Epidermal melanocyte (primary cell): ENCODE results near the gene FHAD1.

ENCODE experiments used
- DNase-seq: peaks from one replicate; pipeline ENCODE4 v3.0.0; 2011; ENCODE audit warnings: low spot score; ENCODE audit not compliant: insufficient read length

The FHAD1 gene

DNA sequence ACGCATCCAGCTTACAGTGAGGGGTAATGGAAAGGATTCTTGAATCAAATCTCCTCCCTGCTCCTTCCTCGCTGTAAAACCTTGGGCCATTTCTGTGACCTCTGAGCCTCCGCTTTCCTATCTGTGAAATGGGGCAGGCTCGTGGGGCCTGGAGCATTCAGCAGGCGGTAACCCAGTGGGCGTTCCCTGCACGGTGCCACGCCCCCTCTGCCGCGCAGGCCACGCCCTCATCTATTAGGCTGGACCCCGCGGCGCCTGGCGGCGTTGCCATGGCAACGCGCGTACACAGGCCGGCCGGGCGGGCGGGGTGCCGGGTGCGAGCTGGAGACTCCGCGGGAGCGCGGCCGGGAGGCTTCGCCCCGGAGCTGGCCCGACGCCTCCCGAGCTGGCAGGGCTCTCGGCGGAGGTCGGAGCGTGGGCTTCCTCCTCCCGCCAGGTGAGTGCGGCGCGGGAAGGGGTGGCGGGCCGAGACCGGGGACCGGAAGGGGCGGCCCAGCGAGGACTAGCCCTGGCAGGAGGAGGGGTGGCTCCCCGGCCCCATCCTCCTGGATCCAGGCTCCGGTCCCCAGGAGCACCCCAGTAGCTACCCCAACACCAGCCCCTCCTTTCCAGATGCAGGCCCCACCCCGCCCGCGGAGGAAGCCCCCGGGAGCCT is at the start of gene FHAD1:
FHAD1 (plus strand) TSS at position 264 of the 655 bp plus-strand sequence. CDS start 4,562 bp downstream, outside the sequence.
- no peak for DNase-seq

DNA sequence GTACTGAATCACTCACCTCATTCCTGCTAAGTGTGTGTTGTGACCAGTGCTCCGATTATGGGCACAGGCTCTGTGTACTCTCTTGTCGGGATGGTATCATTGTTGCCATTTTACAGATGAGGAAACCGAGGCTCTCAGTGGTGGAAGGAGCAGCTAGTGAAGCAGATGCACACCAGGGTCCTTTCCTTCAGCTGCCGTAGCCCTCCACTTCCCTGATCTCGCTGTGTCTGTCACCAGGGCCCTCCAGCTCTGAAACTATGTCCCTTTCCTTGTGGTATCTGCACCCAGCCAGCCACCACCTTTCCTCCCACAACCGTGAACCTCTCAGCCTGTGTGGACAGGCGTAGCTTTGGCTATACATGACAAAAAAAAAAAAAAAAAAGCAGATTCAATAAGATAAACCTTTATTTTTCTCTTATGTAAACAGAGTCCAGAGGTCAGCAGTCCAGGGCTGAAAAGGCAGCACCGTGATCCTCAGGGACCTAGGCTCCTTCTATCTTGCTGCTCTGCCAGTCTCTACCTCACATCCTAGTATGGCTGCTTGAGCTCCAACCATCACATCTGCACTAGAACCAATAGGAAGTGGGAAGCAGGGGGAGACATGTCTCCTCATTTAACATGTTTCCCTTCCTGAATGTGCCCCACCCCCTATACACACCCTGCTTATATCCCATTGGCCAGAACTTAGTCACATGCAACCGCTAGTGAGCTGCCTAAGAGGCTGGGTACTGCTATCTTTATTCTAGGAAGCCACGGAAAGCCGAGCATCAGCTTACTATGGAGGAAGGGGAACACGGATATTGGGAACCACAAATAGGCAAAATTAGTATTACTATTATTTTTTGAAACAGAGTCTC is 49.2 kb upstream of the FHAD1 start:
- no peak for DNase-seq

DNA sequence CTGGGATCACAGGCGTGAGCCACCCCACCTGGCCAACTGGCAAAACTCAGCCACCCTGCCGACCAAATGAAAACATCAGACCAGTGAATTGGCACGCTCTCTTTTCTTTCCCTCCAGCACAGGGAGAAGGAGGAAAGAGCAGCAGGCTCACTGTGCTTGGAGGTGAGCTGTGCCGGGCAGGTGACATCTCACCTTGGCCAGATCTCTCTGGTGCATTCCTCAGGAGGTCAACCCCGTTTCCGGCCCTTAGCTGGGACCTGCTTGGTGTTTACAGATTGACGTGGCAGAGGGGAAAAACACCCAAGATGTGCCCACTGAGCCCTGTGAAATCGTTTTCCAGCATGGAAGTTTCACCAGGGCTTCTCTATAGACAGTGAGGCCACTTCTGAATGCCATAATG is 48.3 kb upstream of the FHAD1 start:
- DNase-seq, result no peak

DNA sequence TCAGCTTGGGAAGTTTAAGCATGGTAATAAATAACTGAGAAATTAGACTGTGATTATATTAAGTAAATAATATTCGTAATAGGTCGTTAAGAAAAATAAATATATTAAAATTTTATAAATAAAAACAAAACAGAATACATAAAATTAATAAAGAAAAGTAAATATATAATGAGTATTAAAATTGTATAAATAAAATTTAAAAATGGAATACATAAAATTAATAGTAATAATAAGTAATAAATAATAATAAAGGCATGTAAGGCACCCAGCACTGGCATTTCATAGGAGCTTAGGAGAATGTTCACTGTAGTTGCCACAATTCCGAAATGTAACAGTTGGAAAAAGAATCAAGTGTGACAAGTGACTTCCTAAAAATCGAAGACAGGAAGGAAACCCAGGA is 45.8 kb upstream of the FHAD1 start:
- DNase-seq, result no peak

DNA sequence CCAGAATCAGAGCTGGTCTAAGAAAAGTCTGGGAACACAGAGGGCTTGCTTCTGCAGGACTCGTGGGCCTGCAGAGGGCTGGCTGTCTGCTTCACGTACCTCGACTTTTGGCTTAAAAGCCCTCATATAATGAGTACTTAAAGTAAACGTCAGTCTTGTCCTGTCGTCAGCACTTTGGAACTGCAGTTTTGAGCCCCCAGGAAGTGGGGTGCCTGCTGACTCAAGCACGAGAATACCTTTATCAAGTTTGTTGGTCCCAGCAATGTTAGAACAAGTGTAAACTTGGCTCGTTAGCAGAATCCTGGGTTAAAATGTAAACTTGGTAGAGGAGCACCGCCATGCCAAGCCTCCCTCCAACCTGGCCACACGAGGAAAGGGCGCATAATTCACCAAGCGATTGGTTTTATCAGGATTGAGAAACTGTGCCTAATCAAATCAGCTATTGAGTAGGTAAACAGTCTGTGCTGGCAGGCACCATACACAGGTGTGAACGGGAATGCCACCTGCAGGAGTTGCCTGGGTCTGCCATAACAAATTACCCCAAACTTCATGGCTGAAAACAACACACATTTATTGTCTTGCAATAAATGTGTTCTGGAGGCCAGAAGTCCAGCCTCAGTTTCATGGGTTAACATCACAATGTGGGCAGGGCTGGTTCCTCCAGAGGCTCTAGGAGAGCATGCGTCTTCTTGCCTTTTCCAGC is 45.0 kb upstream of the FHAD1 start:
- DNase-seq, result no peak

DNA sequence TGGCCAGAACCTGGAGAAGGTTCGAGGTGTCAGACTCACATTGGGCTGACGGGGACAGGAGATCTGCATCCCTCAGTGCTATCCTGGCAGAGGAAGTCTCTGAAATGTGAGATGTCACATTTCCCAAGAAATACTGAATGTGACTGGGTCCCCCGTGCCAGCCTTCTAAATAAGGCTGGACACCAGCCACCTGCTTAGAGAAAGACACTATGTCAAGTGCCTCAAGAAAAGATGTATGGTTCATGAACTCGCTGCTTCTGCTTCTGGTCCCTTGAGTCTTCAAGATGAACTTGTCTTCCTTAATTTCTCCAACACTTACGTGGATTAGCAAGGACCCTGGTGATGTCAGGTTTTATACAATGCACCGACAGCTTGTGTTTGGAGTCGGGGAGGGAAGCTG is 42.1 kb upstream of the FHAD1 start:
- no peak for DNase-seq

DNA sequence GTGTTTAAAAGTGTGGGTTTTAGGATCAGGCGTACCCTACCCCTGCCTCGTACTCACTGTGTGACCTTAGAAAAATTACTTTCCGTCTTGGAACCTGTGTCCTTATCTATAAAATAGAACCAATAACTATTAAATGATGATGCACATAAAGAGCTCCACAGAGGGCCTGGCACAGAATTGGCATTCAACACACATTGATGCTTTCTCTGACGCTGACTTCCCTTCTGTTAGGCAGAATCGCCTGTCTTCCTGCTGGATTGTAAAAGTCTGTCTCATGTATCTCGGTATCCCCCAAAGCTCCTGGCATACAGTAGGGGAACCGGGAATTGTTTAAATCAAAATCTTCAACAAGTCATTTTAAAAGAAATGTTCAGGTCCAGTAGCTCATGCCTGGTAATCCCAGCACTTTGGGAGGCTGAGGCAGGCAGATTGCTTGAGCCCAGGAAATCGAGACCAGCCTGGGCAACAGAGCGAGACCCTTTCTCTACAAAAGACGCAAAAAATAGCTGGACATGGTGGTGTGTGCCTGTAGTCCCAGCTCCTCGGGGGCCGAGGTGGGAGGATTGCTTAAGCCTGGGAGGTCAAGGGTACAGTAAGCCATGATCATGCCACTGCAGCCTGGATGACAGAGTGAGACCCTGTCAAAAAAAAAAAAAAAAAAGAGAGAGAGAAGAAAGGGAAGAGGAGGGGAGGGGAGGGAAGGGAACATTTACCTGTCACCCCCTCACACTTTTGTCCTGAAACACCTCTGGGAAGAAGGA is 41.3 kb upstream of the FHAD1 start:
- no peak for DNase-seq

DNA sequence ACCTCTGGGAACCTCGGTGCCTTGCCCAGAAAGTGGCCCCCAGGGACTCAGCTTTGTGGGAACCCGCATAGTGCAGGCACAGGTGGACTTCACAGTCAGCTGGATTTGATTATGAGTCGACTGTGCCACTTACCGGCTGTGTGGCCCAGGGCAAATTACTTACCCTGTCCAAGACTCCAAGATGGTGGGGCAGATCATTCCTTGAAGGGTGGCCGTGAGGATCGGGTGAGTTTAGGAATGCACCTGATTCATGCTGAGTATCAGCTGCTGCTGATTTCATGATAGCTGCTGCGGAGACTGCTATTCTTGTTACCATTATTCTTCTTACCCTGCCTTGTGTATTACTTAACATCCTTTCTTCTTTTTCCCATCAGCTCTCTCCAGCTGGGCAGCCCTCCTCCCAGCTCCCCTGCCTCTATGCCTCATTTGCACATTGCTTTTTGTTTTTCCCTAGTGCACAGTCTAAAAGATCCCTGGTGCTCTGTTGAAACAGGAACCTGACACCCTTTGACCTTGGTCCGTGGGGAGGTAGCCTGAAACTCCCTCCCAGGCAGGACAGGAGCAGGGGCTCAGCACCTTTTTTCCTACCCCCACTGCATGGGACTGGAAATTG is 40.5 kb upstream of the FHAD1 start:
- no peak for DNase-seq

DNA sequence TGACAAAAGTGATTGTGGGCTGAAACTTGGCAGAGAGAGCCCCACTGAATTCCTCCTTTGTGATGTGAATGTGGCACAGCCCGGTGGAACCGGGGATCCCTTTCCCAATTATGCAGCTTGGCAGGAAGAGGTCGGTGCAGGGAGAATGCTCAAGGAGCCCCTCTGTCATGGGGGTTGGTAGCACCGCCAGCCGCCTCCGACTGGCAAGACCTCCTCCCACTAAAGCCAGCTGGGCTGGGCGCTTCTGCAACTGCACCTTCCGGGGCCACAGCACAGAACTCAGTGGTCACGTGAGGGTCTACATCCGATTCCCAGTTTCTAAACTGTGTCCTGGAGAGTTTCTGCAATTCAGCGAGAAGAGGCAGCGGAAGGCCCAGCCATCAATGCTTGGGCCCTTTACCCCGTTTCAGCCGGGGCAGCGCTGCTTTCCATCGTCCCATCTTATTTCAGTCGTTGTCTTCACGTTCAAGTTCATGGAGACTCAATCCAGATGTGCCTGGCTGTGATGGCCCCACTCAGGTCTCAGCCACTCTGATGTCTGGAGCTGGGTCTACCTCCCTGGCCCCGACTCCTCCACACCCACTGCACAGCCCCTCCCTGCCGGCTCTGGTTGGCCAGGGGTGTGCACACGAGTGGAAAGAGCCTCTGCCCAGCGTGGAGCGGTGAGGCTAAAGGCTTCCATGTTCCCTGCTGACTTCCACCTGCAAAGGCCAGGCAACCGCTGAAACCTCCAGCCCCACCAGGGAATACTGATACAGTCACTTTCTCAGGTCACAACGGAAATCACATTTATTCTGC is 39.8 kb upstream of the FHAD1 start:
- no peak for DNase-seq

DNA sequence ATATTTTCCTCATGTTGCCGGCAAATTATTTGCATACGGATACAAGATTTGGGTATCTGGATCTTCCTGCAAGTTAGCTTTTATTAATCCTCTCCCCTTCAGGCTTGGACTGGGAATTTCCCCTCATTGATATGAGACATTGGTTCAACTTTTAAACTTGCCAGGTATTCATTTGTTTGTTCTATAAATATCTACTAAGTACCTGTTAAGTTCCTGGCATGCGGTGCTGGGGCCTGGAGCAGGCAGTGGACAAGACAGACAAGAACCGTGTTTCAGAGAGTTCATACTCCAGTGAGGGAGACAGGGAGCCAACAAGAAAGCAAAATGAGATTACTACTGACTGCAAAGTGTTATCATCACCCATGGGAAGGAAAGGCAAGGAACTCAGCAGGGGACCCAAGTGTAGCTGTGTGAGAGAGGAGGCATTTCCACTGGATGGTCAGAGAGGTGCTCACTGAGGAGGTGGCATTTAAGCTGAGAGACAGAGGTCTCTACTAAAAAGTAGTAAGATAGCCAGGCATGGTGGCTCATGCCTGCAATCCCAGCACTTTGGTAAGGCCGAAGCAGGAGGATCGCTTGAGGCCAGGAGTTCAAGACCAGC is 39.1 kb upstream of the FHAD1 start:
- DNase-seq, result no peak

DNA sequence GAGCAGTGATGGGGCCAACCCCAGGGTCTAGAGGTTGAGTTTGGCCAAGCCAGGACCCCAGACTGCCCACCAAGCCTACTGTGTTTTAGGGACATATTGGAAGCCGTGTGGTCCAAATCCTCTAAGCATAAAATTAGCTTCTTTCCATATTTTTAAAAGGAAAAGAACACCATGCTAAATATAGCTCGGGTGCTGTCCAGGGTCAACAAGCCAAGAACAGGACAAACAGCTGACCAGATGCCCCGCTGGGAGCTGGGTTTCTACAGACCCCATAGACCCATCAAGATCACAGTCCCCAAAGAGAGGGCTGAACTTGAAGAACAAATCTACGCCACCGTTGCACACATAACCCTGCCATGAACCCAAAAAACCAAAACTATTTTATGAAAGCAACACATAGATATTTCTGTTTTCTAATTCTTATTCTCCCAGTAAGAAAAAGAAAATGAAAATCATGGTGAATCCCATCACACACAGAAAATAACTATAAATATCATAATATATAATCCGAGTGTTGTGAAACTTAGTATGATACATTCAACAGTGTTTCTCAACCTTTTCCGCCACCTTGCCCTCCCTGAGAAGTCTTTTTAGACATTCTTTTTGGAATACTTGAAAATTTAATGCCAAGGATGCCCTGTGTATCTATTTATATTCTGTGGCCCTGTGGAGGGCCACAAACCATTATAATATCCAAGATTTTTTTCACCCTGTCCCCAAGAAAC is 36.2 kb upstream of the FHAD1 start:
- DNase-seq, result no peak

DNA sequence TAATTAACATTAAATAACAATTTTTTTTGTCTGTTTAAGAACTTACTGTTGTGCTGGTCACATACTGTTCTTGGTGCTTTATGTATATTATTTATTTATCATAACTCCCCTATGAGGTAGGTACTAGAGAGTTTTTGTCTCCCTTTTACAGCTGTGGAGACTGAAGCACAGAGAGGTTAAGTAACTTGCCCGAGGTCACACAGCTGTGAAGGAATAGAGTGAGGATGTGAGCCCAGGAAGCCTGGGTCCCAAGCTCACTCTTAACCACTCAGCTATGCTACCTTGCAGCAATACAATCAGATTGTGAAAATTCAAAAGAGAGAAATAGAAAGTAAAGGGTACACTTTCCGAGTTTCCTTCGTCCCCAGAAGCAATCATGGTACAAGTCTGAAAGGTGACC is 35.6 kb upstream of the FHAD1 start:
- no peak for DNase-seq

DNA sequence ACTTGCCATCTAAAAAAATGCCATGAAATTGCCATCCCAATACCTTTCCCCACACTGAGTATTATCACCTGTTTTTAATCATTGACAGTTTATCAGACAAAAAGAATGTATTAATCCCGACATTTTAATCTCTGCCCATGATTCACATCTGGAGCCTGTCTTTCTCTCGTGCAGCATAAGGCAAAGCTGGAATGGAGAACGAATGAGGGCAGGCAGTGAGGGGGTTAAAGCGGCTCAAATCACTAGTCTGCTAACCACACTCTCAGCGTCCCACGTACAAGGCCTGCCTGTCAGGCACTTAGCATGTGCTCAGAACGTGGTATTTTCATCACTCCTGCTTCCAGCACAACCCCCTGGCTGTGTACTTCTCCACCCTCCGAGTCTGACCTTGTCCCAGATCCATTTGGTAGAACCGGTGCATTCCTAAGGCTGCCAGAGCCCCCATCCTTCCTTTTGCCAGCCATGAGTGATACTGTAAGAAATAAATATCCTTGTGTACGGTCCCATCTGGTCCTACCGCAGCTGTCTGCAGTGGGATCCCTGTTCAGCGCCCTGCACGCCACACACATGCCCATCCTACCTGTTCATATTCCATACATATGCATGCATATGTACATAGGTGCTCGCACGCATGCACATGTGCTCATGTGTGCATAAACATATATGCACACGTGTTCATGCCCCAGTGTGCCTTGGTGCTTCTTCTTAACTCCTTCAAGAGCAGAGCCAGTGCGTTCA is 34.6 kb upstream of the FHAD1 start:
- no peak for DNase-seq

DNA sequence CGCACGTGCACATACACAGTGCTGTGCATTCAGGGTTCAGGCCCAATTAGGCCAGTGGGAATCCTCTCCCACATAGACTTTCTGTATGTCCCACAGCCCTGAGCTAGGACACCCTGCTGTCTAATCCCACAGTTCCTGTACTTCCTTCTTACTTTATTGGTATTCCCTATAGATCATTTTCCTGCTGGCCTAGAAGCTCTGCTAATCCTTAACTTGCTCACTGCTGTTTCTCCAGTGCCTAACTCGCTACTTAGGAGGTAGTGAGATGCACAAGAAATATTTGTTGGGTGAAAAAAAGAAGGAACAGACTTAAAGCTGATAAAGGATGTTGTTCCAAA is 34.1 kb upstream of the FHAD1 start:
- no peak for DNase-seq

DNA sequence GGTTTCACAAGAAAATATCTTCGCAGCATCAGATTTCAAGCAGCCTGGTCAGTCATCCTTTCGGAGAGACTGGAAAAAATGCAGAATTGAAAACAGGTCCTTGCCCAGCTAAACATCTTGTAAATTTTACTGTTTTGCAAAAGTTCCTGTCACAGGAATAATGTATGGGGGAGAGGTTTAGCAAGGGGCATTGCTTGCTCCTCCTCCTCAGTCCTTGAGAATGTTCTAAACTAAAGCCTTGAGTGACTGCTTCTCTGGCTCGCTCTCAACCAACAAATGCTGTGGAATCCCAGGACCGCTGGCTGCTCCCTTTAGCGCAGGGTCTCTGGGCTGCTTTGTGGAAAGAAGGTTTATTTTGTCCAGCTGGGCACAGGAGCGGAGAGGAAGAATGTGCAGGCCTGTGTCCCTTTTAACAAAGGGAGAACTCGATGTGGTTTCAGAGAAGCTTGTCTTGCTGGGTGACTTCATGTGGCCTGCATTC is 33.6 kb upstream of the FHAD1 start:
- DNase-seq, result no peak

DNA sequence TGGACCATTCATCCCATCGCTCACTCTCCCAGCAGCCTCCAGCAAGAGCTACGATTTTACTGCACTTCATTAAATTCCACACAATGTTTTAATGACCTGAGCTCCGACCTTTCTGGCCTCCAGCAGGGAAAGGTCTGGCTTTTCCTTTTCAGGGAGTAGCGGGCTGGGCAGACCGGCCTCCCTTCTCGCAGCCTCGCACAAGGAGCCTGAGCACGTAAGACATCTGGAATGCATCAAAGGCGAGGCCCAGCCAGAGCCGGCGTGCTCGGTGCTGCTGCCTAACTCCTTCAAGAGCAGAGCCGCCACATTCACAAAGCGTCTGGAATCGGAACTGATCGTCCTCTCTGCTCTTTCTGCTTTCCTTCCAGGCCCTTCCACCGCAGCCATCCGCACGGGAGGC is 32.5 kb upstream of the FHAD1 start:
- no peak for DNase-seq

DNA sequence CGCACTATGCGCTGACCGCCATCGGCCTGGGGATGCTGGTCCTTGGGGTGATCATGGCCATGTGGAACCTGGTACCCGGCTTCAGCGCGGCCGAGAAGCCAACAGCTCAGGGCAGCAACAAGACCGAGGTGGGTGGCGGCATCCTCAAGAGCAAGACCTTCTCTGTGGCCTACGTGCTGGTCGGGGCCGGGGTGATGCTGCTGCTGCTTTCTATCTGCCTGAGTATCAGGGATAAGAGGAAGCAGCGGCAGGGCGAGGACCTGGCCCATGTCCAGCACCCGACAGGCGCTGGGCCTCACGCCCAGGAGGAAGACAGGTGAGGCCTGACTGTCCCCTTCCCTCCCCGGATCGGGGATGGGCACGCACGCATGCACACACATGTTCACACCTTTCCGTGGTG is 31.9 kb upstream of the FHAD1 start:
- no peak for DNase-seq

DNA sequence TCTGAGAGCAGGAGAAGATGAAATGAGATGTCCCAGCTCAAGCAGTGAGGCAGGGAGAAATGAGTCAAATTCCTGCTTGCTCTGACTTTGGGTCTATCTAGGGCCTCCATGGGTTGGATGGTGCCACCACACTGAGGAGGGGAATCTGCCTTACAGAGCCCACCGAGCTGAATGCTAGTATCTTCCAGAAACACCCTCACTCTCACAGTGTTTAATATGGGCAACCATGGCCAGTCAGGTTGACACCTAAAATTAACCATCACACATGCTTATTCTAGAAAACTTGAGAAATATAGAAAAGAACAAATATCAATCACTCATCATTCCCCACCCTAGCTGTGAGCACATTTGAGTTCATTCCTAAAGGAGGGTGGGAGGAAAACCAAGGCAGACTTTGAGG is 29.4 kb upstream of the FHAD1 start:
- DNase-seq, result no peak
